B cell (primary cell): ENCODE results near the gene SENP3. TPM values are rescaled to one million over a fixed set of nuclear protein-coding genes. Genes with fewer than 3 reads are reported as not detected.

Experiments used
- ATAC-seq: fragments of 200-7000 bp; cut with Tn5 transposase; one replicate; pipeline ENCODE4 v1.10.0; 2021; ENCODE audit warnings: low read depth, mild to moderate bottlenecking, moderate number of reproducible peaks, moderate library complexity
- CTCF ChIA-PET: fragments of 350-600 bp; sonication (Branson Sonifier 250); formaldehyde crosslinking; loops from one replicate; lab custom pipeline; 2021; ENCODE audit warnings: antibody characterized with exemption, inconsistent platforms; lab: Charles Lee
- POLR2A ChIA-PET: fragments of 350-600 bp; sonication (Branson Sonifier 250); formaldehyde crosslinking; loops from one replicate; lab custom pipeline; 2021; ENCODE audit warnings: antibody characterized with exemption; lab: Charles Lee
- DNase-seq: peaks from one replicate; pipeline ENCODE4 v3.0.0; 2013
- H2AFZ ChIP-seq: 2 replicates; pipeline ENCODE4 v1.6.1; 2012; ENCODE audit warnings: mild to moderate bottlenecking, low read depth, low read length; ENCODE audit not compliant: insufficient read depth, poor library complexity, severe bottlenecking
- H3K27ac ChIP-seq, 2 donors: 1 replicate in 1 of 2; 2 replicates in 1 of 2; pipeline ENCODE4 v1.5.1; 2012 to 2013; ENCODE audit warnings: low read length in 2 of 2, mild to moderate bottlenecking in 2 of 2, moderate library complexity in 1 of 2
- H3K27me3 ChIP-seq, 4 experiments: fragments of 200-600 bp in 1 of 4; sonication (generic) in 1 of 4; replicated peaks in 1 of 4; 1 replicate in 2 of 4; 2 replicates in 2 of 4; pipeline versions ENCODE4 v1.6.1 to v1.7.0; 2013 to 2016; ENCODE audit warnings: low read length in 3 of 4, mild to moderate bottlenecking in 2 of 4, mixed read lengths in 1 of 4, moderate library complexity in 1 of 4; ENCODE audit not compliant: insufficient read depth in 4 of 4, control insufficient read depth in 3 of 4; ENCODE audit errors: control extremely low read depth in 1 of 4
- H3K36me3 ChIP-seq, 2 experiments: replicated peaks in 1 of 2; 1 replicate in 1 of 2; 2 replicates in 1 of 2; pipeline versions ENCODE4 v1.6.1 to v1.7.1; 2013; ENCODE audit warnings: low read length in 1 of 2; ENCODE audit not compliant: insufficient read depth in 2 of 2, control insufficient read depth in 1 of 2; ENCODE audit errors: control extremely low read depth in 1 of 2, extremely low read depth in 1 of 2
- H3K4me1 ChIP-seq, 2 donors: fragments of 200-600 bp in 1 of 2; sonication (generic) in 1 of 2; 1 replicate in 1 of 2; 2 replicates in 1 of 2; pipeline versions ENCODE4 v1.5.1 to v1.6.1; 2013 to 2017; ENCODE audit warnings: low read length in 2 of 2; ENCODE audit not compliant: control insufficient read depth in 2 of 2, insufficient read depth in 2 of 2
- H3K4me2 ChIP-seq: replicated peaks from 2 replicates; pipeline ENCODE3; 2012; ENCODE audit warnings: mild to moderate bottlenecking, low read depth, low read length; ENCODE audit not compliant: poor library complexity, severe bottlenecking
- H3K4me3 ChIP-seq, 5 experiments: fragments of 200-600 bp in 1 of 5; sonication (generic) in 1 of 5; 1 replicate in 3 of 5; 2 replicates in 2 of 5; pipeline versions ENCODE4 v1.5.1 to v1.7.0; 2011 to 2016; ENCODE audit warnings: low read length in 4 of 5, mild to moderate bottlenecking in 4 of 5, low read depth in 2 of 5, control low read depth in 1 of 5, moderate library complexity in 1 of 5; ENCODE audit not compliant: insufficient read depth in 1 of 5; ENCODE audit errors: control extremely low read depth in 1 of 5, extremely low read depth in 1 of 5
- H3K79me2 ChIP-seq: fragments of 200-600 bp; sonication (generic); one replicate; pipeline ENCODE4 v1.6.0; 2016; ENCODE audit warnings: low read length; ENCODE audit not compliant: control insufficient read depth, insufficient read depth
- H3K9ac ChIP-seq: fragments of 200-600 bp; sonication (generic); 2 replicates; pipeline ENCODE4 v1.6.1; 2017; ENCODE audit warnings: mild to moderate bottlenecking, low read length, moderate library complexity
- H3K9me3 ChIP-seq, 3 donors: one replicate each; pipeline versions ENCODE4 v1.6.1 to v1.7.1; 2013; ENCODE audit warnings: low read length in 2 of 3; ENCODE audit not compliant: control insufficient read depth in 2 of 3, insufficient read depth in 1 of 3; ENCODE audit errors: control extremely low read depth in 1 of 3
- H4K20me1 ChIP-seq: 2 replicates; pipeline ENCODE4 v1.6.0; 2012; ENCODE audit warnings: mild to moderate bottlenecking, low read length; ENCODE audit not compliant: insufficient read depth, control insufficient read depth, poor library complexity, severe bottlenecking
- H3K27ac Mint-ChIP-seq: one replicate; pipeline ENCODE4 v1.8.0; 2021; ENCODE audit warnings: mixed read lengths
- H3K27me3 Mint-ChIP-seq: one replicate; pipeline ENCODE4 v1.8.0; 2021; ENCODE audit warnings: mixed read lengths
- H3K4me1 Mint-ChIP-seq: one replicate; pipeline ENCODE4 v1.8.0; 2021; ENCODE audit warnings: mixed read lengths
- H3K4me3 Mint-ChIP-seq: one replicate; pipeline ENCODE4 v1.8.0; 2021; ENCODE audit warnings: mixed read lengths
- H3K9me3 Mint-ChIP-seq: one replicate; pipeline ENCODE4 v1.8.0; 2022; ENCODE audit warnings: mixed read lengths; ENCODE audit not compliant: insufficient read depth
- CTCF ChIP-seq: fragments of 200-600 bp; IDR thresholded peaks from one replicate; pipeline ENCODE4 v1.8.0; 2022; ENCODE audit warnings: antibody characterized with exemption, mild to moderate bottlenecking
- EZH2 ChIP-seq: IDR thresholded peaks from 2 replicates; pipeline ENCODE4 v1.6.1; 2012; ENCODE audit warnings: borderline replicate concordance, low read depth, mild to moderate bottlenecking, moderate library complexity, low read length; ENCODE audit not compliant: insufficient read depth, poor library complexity, severe bottlenecking
- WGBS: methylation state at CpG from one replicate; pipeline ENCODE4 v1.1.5; 2013; ENCODE audit warnings: missing lambda C conversion rate; ENCODE audit not compliant: insufficient coverage; 5-methylcytosine and 5-hydroxymethylcytosine counted together
- intact Hi-C: fragments of 100-400 bp; cut with micrococcal nuclease; formaldehyde crosslinking; loops from one replicate; pipeline ENCODE4 v1.10.0; 2022
- polyA plus RNA-seq: library from polyadenylated mRNA; depleted of rRNA; stranded (reverse); fragments of >200 nt; gene quantifications from 2 replicates; pipeline ENCODE4 v1.2.3, GENCODE V29; 2012
- total RNA-seq, 2 donors: library from RNA; stranded (reverse); fragments of 120-200 nt in 1 of 2; gene quantifications; 1 replicate in 1 of 2; 2 replicates in 1 of 2; pipeline versions ENCODE4 v1.2.3 to v1.2.4, GENCODE V29; 2013 to 2022

The SENP3 gene
- total and polyA plus RNA-seq, 2 donors (not counting 1 experiment from before 2014, with no cell fraction given), result 45.1 to 57.1 TPM

GRCh38 chr17:7577327-7578199, 15.8 kb downstream of the SENP3 start:
- Mint-ChIP-seq H3K4me3 (no peak overlapping the region), H3K9me3 (no peaks in the 10 kb centered on the region), H3K27ac (peak overlapping the region; percentile 64), H3K27me3 (no peaks in the 10 kb centered on the region), H3K4me1 (peaks cover 79% of the 10 kb centered on the region)
- H4K20me1 ChIP-seq, result peaks cover 61% of the 10 kb centered on the region
- no peak for DNase-seq
- no peak for ATAC-seq
- no peak overlapping the region for H2AFZ ChIP-seq
- no peak overlapping the region for H3K4me3 ChIP-seq
- H3K27me3 ChIP-seq, result no peaks in the 10 kb centered on the region
- peaks cover 48% of the 10 kb centered on the region for H3K79me2 ChIP-seq
- no peak overlapping the region for H3K27ac ChIP-seq
- peaks cover 49 to 64% of the 10 kb centered on the region in 2 donors for H3K4me1 ChIP-seq
- no peak overlapping the region for H3K9ac ChIP-seq
- intact Hi-C loops, result loop anchor here (10.0 kb wide), 1 partner anchor 563 kb away; the partner anchor contains the start of gene RNASEK
- ChIA-PET POLR2A (no interaction called here), CTCF (interaction anchor here (1.2 to 4.9 kb wide), 3 partner anchors 12 to 63 kb away, joined by 4 to 19 read pairs (median 6); partner anchors contain the start of gene SOX15)
- WGBS, result 93% methylated on average over 13 of the region's 17 CpGs
- TF ChIP-seq EZH2, result no peak
- TF ChIP-seq CTCF, result no peak
- peaks cover 22 to 58% of the 10 kb centered on the region in 2 experiments for H3K36me3 ChIP-seq
- H3K9me3 ChIP-seq, result no peaks in the 10 kb centered on the region
- no peak overlapping the region for H3K4me2 ChIP-seq
